Measurements from ENCODE around the gene NCKAP5L.
A peak's percentile ranks its signal among the peaks of the same experiment; 100 is the strongest.
"Not testable (repeated sequence)": the region's sequence is repeated elsewhere in the genome, so short reads cannot be mapped to it uniquely, and the experiment has no call there.

The NCKAP5L gene

GRCh38 chr12:49865109-49865781 is 37.0 kb upstream of the NCKAP5L start:
- no peak for DNase-seq (ENCODE audit: low read depth in 1 of 2, low spot score in 1 of 2)

- DNase-seq (ENCODE audit: low read depth in 1 of 2, low spot score in 1 of 2), result no peak
Observed at GRCh38 chr12:49864798-49865090, 36.5 kb upstream of the NCKAP5L start.

- DNase-seq (ENCODE audit: low read depth in 1 of 2, low spot score in 1 of 2), result no peak
Observed at GRCh38 chr12:49863946-49864797, 36.0 kb upstream of the NCKAP5L start.

- not testable (repeated sequence) for DNase-seq (ENCODE audit: low read depth in 1 of 2, low spot score in 1 of 2)
Observed at GRCh38 chr12:49860921-49861320, 32.7 kb upstream of the NCKAP5L start.

GRCh38 chr12:49855890-49856289 is 27.7 kb upstream of the NCKAP5L start:
- not testable (repeated sequence) for DNase-seq (ENCODE audit: low read depth in 1 of 2, low spot score in 1 of 2)

- no peak for DNase-seq (ENCODE audit: low read depth in 1 of 2, low spot score in 1 of 2)
Observed at GRCh38 chr12:49854976-49855375, 26.8 kb upstream of the NCKAP5L start.

GRCh38 chr12:49853671-49854070 is 25.5 kb upstream of the NCKAP5L start:
- no peak for DNase-seq (ENCODE audit: low read depth in 1 of 2, low spot score in 1 of 2)

GRCh38 chr12:49847161-49847560 is 18.9 kb upstream of the NCKAP5L start:
- DNase-seq (ENCODE audit: low read depth in 1 of 2, low spot score in 1 of 2), result no peak

GRCh38 chr12:49846032-49846431 is 17.8 kb upstream of the NCKAP5L start:
- no peak for DNase-seq (ENCODE audit: low read depth in 1 of 2, low spot score in 1 of 2)

GRCh38 chr12:49843876-49844437 is 15.7 kb upstream of the NCKAP5L start:
- no peak for DNase-seq (ENCODE audit: low read depth in 1 of 2, low spot score in 1 of 2)

- no peak for DNase-seq (ENCODE audit: low read depth in 1 of 2, low spot score in 1 of 2)
Observed at GRCh38 chr12:49843411-49843810, 15.2 kb upstream of the NCKAP5L start.

- DNase-seq (ENCODE audit: low read depth in 1 of 2, low spot score in 1 of 2), result peak; percentile 94
Observed at GRCh38 chr12:49842519-49843352, 14.5 kb upstream of the NCKAP5L start, which contains the start of gene BCDIN3D. Gene BCDIN3D (minus strand): TSS chr12:49843106. CDS start chr12:49843087, 19 bp downstream.

- DNase-seq (ENCODE audit: low read depth in 1 of 2, low spot score in 1 of 2), result no peak
Observed at GRCh38 chr12:49838973-49839633, 10.9 kb upstream of the NCKAP5L start.

- no peak for DNase-seq (ENCODE audit: low read depth in 1 of 2, low spot score in 1 of 2)
Observed at GRCh38 chr12:49832836-49833421, 4.7 kb upstream of the NCKAP5L start.

GRCh38 chr12:49831717-49832116 is 3.5 kb upstream of the NCKAP5L start:
- no peak for DNase-seq (ENCODE audit: low read depth in 1 of 2, low spot score in 1 of 2)

- DNase-seq (ENCODE audit: low read depth in 1 of 2, low spot score in 1 of 2), result peak; percentile 13 to 27
Observed at GRCh38 chr12:49827401-49828099, 663 bp downstream of the NCKAP5L start.

GRCh38 chr12:49827051-49827400 is 1.2 kb downstream of the NCKAP5L start:
- no peak for DNase-seq (ENCODE audit: low read depth in 1 of 2, low spot score in 1 of 2)

GRCh38 chr12:49825971-49826421 is 2.2 kb downstream of the NCKAP5L start:
- DNase-seq (ENCODE audit: low read depth in 1 of 2, low spot score in 1 of 2), result no peak

- DNase-seq (ENCODE audit: low read depth in 1 of 2, low spot score in 1 of 2), result no peak
Observed at GRCh38 chr12:49825360-49825970, 2.7 kb downstream of the NCKAP5L start.

All from activated CD4-positive, alpha-beta T cell treated with anti-CD3 and anti-CD28 coated beads, Interleukin-2, amount 50 U/mL, for 24 hours (primary cell).